VCaP (cell line): ENCODE results near the gene KCNK16.
"Not testable (repeated sequence)": the region's sequence is repeated elsewhere in the genome, so short reads cannot be mapped to it uniquely, and the experiment has no call there.

Experiments used
- H3K27ac ChIP-seq: fragments of 450-650 bp; 2 replicates; pipeline ENCODE4 v1.5.1; 2017
- CTCF ChIP-seq: fragments of 450-650 bp; conservative IDR thresholded peaks from 2 replicates; pipeline ENCODE4 v1.5.1; 2017; ENCODE audit warnings: mild to moderate bottlenecking, moderate library complexity

KCNK16 gene

GRCh38 chr6:39295611-39296011, 26.9 kb downstream of the KCNK16 start:
- TF ChIP-seq CTCF, result no peak
- H3K27ac ChIP-seq, result no peak overlapping the region

- TF ChIP-seq CTCF, result no peak
- no peak overlapping the region for H3K27ac ChIP-seq
Observed at GRCh38 chr6:39294899-39295298, 27.6 kb downstream of the KCNK16 start.

GRCh38 chr6:39294133-39294532, 28.4 kb downstream of the KCNK16 start:
- H3K27ac ChIP-seq, result no peak overlapping the region
- TF ChIP-seq CTCF, result no peak

- H3K27ac ChIP-seq, result no peak overlapping the region
- no peak for TF ChIP-seq CTCF
Observed at GRCh38 chr6:39292637-39293036, 29.9 kb downstream of the KCNK16 start.

- H3K27ac ChIP-seq, result no peak overlapping the region
- TF ChIP-seq CTCF, result no peak
Observed at GRCh38 chr6:39289490-39289889, 33.0 kb downstream of the KCNK16 start.

- TF ChIP-seq CTCF, result no peak
- H3K27ac ChIP-seq, result no peak overlapping the region
Observed at GRCh38 chr6:39287601-39288000, 34.9 kb downstream of the KCNK16 start.

GRCh38 chr6:39286596-39286995, 35.9 kb downstream of the KCNK16 start:
- not testable (repeated sequence) for H3K27ac ChIP-seq

GRCh38 chr6:39282774-39283173, 39.7 kb downstream of the KCNK16 start:
- H3K27ac ChIP-seq, result no peak overlapping the region
- TF ChIP-seq CTCF, result no peak
